ENCODE measurements around the gene MAPKAPK3. TPM values are rescaled to one million over a fixed set of nuclear protein-coding genes. Genes with fewer than 3 reads are reported as not detected.

MAPKAPK3 gene
- 10.7 TPM for total RNA-seq (ENCODE audit: unreplicated experiment)
- long read RNA-seq, partial matches to known transcripts = 0 of 6 reads
- long read RNA-seq, other reads (novel, unspliced or antisense) = 1 of 6 reads

- H3K27ac Mint-ChIP-seq (ENCODE audit: unreplicated experiment) = peak within 1 kb of the TSS; percentile 65
- H3K4me3 Mint-ChIP-seq (ENCODE audit: unreplicated experiment) = peak within 1 kb of the TSS; percentile 92
- DNase-seq = peak; percentile 39
- TF ChIP-seq, protein P1, sequence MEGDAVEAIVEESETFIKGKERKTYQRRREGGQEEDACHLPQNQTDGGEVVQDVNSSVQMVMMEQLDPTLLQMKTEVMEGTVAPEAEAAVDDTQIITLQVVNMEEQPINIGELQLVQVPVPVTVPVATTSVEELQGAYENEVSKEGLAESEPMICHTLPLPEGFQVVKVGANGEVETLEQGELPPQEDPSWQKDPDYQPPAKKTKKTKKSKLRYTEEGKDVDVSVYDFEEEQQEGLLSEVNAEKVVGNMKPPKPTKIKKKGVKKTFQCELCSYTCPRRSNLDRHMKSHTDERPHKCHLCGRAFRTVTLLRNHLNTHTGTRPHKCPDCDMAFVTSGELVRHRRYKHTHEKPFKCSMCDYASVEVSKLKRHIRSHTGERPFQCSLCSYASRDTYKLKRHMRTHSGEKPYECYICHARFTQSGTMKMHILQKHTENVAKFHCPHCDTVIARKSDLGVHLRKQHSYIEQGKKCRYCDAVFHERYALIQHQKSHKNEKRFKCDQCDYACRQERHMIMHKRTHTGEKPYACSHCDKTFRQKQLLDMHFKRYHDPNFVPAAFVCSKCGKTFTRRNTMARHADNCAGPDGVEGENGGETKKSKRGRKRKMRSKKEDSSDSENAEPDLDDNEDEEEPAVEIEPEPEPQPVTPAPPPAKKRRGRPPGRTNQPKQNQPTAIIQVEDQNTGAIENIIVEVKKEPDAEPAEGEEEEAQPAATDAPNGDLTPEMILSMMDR (IDR thresholded peaks at IDR 0.05; ENCODE audit: partially characterized antibody, unreplicated experiment) = no peak
- peaks cover 17% of the 10 kb centered on the region for H3K4me1 Mint-ChIP-seq (ENCODE audit: low read depth, unreplicated experiment)
- peaks cover 12% of the 10 kb centered on the region for H3K27me3 Mint-ChIP-seq (ENCODE audit: unreplicated experiment)
- peaks cover 12% of the 10 kb centered on the region for H3K9me3 Mint-ChIP-seq (ENCODE audit: unreplicated experiment)
- no peaks in the 10 kb centered on the region for H3K36me3 Mint-ChIP-seq (ENCODE audit: unreplicated experiment)
Measured at GRCh38 chr3:50617096-50617791, at the start of gene MAPKAPK3. MAPKAPK3 (plus strand) TSS chr3:50617151; CDS start chr3:50617566, 415 bp downstream.

DNA sequence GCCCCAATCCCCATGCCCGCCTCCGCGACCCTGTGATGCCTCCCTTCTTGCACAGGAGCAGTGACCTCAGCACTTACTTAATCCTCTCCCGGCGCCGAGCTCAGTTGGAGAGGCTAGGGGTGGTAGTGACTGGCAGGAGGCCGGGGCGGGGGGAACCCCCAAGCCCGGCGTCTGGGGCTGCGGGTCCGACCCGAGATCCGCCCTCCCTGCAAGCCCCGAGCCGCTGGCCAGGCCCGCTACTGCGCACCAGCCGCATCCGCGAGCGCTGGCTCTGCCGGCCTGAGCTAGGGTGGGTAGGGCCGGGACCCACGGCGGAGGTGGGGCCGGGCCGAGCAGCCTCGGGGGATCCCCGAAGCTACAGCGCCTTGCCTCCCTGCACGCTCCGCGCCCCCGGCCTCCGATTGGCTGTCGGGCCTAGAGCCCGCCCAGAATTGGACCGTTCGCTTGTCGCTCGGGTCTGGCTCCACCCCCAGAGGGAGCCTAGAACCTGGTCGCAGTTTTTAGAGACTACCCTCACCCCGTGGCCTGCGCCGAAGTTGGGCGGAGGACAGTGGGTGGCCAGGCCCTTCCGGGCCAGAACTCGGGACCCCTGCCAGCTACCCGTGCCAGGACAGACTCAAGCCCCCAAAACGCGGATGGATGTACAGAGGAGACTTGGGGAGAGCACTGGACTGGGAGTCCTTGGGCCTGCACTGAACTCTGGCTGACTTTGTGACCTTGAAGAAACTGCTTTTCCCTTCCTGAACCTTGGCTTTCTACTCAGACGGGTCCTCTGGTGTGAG lies 49.4 kb upstream of the MAPKAPK3 start, which contains the start of gene C3orf18:
TSS of gene C3orf18 (minus strand) at position 362 of the 782 bp plus-strand sequence. CDS start 2,048 bp downstream, outside the sequence.
- peaks cover 2% of the 10 kb centered on the region for H3K27me3 Mint-ChIP-seq (ENCODE audit: unreplicated experiment)
- H3K4me1 Mint-ChIP-seq (ENCODE audit: low read depth, unreplicated experiment) = peaks cover 3% of the 10 kb centered on the region
- H3K36me3 Mint-ChIP-seq (ENCODE audit: unreplicated experiment) = no peaks in the 10 kb centered on the region
- peak within 1 kb of the TSS; percentile 94 for H3K4me3 Mint-ChIP-seq (ENCODE audit: unreplicated experiment)
- DNase-seq = peak; percentile 90
- H3K27ac Mint-ChIP-seq (ENCODE audit: unreplicated experiment) = peak within 1 kb of the TSS; percentile 66
- TF ChIP-seq, protein P1 (IDR thresholded peaks at IDR 0.05; ENCODE audit: partially characterized antibody, unreplicated experiment) = no peak
- H3K9me3 Mint-ChIP-seq (ENCODE audit: unreplicated experiment) = peaks cover 8% of the 10 kb centered on the region

GRCh38 chr3:50568947-50569749 lies 47.8 kb upstream of the MAPKAPK3 start, which contains the start of gene HEMK1:
HEMK1 (plus strand) TSS chr3:50569522; CDS start chr3:50571105, 1,583 bp downstream.
- peak within 1 kb of the TSS; percentile 94 for H3K4me3 Mint-ChIP-seq (ENCODE audit: unreplicated experiment)
- peaks cover 3% of the 10 kb centered on the region for H3K4me1 Mint-ChIP-seq (ENCODE audit: low read depth, unreplicated experiment)
- no peaks in the 10 kb centered on the region for H3K36me3 Mint-ChIP-seq (ENCODE audit: unreplicated experiment)
- H3K9me3 Mint-ChIP-seq (ENCODE audit: unreplicated experiment) = peaks cover 8% of the 10 kb centered on the region
- H3K27ac Mint-ChIP-seq (ENCODE audit: unreplicated experiment) = peak within 1 kb of the TSS; percentile 91
- DNase-seq = peak; percentile 97
- peaks cover 2% of the 10 kb centered on the region for H3K27me3 Mint-ChIP-seq (ENCODE audit: unreplicated experiment)
- TF ChIP-seq, protein P1 (IDR thresholded peaks at IDR 0.05; ENCODE audit: partially characterized antibody, unreplicated experiment) = no peak

DNA sequence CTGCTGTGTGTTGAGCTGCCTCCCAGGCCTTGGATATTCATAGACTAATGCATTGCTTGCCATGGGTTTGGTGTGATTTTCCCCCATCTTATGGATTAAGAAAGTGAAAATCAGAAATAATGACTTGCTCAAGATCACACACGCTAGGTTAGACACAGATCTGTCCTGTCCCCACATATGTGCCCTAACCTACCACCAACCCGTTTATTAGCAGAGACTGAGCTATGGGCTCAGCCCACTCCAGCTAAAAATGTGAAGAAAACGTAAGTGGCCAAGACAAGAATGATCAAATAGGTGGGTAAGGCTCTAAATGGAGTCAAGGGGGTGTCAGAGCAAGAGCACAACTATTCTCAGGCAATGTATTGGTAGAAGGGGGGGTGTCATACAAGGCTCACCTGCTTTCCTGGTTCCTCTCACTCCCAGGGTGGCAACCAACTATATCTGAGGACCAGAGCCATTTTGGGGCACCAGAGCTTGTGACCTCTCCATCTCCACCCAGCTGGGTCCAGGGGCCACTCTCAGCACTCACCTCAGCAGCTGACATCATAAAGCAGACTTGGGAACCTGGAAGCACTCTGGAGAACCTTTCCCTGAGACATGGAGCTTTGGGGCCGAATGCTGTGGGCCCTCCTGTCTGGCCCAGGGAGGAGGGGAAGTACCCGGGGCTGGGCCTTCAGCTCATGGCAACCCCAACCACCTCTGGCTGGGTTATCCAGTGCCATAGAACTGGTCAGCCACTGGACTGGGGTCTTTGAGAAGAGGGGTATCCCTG lies 46.3 kb upstream of the MAPKAPK3 start:
- H3K4me3 Mint-ChIP-seq (ENCODE audit: unreplicated experiment) = peak overlapping the region; percentile 94
- DNase-seq = no peak
- H3K4me1 Mint-ChIP-seq (ENCODE audit: low read depth, unreplicated experiment) = peaks cover 3% of the 10 kb centered on the region
- peak overlapping the region; percentile 52 for H3K27ac Mint-ChIP-seq (ENCODE audit: unreplicated experiment)
- TF ChIP-seq, protein P1 (IDR thresholded peaks at IDR 0.05; ENCODE audit: partially characterized antibody, unreplicated experiment) = no peak
- no peaks in the 10 kb centered on the region for H3K36me3 Mint-ChIP-seq (ENCODE audit: unreplicated experiment)
- no peaks in the 10 kb centered on the region for H3K27me3 Mint-ChIP-seq (ENCODE audit: unreplicated experiment)
- H3K9me3 Mint-ChIP-seq (ENCODE audit: unreplicated experiment) = peaks cover 6% of the 10 kb centered on the region

Data from glutamatergic neuron (in vitro differentiated cells).